GM18526 (cell line): ENCODE data around the gene ORC5.

Experiments
- POLR2A ChIP-seq: IDR thresholded peaks from 3 replicates; pipeline ENCODE4 v1.6.1; 2011; ENCODE audit not compliant: insufficient read length; ENCODE audit errors: extremely low read depth

ORC5 gene

GRCh38 chr7:104150470-104150869 is 57.3 kb downstream of the ORC5 start:
- no peak for TF ChIP-seq POLR2A

DNA sequence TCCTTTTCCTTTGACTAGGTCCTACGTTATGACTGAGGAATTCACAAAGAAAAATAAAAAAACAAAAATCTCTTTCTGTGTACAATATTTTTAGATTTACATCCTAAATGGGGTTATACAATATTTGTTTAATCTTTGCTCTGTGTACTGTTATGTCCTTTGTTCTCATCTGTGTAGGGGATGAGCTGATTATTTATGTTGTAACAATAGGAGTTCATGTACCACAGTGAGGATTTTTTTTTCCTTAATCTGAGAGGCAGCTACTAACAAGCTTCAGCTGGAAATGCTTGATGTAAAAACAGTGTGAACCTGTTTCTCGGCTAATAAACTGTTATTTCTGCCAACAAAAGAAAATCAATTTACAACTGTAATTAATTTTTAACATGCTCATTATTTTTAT is 58.0 kb downstream of the ORC5 start:
- no peak for TF ChIP-seq POLR2A

DNA sequence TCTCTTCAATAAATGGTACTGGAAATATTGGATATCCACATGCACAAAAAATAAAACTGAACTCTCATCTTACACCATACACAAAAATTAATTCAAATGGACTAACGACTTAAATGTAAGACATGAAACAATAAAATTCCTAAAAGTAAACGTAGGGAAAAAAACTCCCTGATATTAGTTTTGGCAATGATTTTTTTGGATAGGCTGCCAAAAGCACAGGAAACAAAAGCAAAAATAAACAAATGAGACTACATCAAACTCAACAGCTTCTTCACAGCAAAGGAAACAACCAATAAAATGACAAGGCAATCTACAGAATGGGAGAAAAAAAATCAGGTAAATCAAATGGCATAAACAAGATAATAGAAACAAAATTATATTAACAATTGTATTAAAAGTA is 65.7 kb downstream of the ORC5 start:
- no peak for TF ChIP-seq POLR2A

DNA sequence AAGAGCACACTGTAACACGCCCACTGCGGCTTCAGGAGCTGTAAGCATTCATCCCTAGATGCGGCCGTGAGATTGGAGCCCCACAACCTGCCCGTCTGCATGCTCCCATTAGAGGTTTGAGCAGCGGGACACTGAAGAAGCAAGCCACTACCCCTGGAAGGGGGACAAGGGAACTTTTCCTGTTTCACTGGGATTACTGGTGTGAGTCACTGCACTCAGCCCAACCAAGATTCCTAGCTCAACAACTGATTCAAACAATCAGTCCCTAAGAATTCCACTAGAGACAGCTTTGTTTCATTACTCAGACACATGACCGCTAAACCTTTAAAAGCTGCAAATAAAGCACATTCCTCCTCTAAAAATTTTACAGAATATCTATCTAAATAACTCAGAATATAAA is 69.8 kb downstream of the ORC5 start:
- TF ChIP-seq POLR2A, result no peak

GRCh38 chr7:104137511-104137910 is 70.3 kb downstream of the ORC5 start:
- TF ChIP-seq POLR2A, result no peak

- TF ChIP-seq POLR2A, result no peak
Observed at GRCh38 chr7:104136981-104137380, 70.8 kb downstream of the ORC5 start.

- no peak for TF ChIP-seq POLR2A
Observed at GRCh38 chr7:104136561-104136960, 71.3 kb downstream of the ORC5 start.

GRCh38 chr7:104135760-104136558 is 71.9 kb downstream of the ORC5 start:
- TF ChIP-seq POLR2A, result no peak

DNA sequence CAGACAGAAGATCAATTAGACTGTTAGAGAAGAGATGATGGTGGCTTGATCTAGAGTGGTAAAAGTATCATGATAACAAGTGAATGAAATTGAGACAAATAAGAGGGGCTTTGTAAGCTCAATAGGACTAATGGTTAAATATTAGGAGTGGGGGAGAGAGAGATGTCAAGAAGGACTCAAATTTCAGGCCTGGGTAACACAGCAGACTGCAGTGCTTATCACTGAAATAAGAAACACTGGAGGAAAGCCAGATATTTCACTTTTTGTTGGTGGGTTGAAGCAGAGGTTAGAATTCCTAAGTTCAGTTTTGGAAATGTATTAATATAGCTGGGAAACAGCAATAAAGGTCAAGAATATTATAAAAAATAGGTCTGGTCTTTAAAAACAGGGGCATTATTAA is 74.6 kb downstream of the ORC5 start:
- no peak for TF ChIP-seq POLR2A

DNA sequence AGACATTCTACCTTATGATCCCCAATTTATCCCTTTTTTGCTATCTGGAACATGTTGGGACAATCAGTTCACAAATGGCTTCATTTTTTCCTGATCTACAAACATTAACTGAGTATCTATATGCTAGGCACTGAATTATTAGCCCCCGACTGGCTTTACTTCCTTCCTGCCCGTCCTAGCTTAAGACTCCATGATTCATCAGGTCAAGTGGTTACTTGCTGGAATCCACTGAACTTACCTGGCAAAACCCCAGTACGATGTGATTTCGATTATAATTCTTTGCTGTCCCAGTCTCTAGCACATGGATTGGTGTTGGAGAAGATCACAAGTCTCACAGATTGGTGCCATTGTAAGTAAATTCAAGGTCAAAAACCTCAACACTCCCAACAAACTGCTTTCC is 77.1 kb downstream of the ORC5 start:
- no peak for TF ChIP-seq POLR2A

GRCh38 chr7:104127204-104127603 is 80.6 kb downstream of the ORC5 start:
- no peak for TF ChIP-seq POLR2A

DNA sequence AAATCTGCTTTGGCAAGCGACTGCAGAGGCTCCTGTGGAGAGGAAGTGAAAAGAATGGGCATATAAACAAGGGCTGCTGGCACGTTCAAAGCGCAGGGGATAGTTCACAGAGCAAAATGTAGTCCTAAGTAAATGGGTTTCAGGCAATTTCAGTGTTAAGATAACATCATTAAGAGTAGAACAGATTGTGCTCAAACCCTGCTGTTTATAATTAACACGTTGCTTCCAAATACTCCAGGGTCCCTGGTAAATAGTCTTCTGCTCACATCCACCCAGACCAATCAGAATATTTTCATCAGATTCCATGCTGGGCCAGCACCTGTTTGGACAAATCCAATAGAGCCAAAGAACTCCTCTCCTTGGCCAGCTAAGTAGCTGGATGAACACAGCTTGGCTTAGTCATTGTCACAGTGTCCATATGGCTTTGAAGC is 81.4 kb downstream of the ORC5 start:
- TF ChIP-seq POLR2A, result no peak

DNA sequence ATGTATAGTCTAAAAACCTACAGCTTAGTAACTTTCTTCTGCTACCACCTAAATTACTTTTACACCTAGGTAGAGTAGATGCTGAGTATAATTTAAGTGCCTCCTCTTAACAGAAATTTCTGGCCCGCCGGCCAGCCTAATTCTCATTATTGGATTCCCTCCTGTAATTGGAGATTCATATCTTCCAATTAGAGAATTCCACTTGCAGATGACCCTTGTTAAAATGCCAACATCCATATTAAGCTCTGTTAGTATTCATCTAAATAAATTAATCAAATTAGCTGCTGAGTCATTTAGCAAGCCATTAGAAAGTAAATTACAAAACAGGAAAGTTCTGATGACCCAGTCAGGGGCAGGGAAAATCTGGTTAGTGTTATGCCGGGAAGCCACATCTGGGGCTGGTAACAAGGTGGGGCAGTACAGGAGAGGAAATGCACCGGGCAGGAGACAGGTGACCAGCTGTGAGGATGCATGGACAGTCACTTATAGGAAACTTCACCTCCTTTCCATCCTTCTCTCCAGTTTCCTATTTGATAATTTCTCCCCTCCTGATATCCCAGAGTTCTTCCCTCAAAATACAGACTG is 82.8 kb downstream of the ORC5 start:
- no peak for TF ChIP-seq POLR2A

DNA sequence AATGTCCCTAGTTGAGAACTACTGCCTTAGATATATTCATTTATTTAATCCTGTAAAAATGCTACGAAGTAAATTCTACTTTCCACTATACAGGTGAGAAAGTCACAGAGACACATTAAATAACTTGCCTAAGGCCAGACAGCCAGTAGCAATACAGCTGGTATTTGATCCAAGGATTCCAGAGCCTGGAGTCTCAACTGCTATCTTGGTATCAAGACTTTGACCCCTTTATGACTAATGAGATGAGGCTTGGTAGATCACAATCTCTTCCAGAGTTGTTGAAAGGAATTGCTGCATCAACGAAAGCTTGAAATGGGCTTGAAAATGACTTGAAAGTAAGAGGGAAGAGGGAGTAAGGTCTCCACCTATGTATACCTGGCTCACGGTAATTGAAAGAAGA is 83.3 kb downstream of the ORC5 start:
- TF ChIP-seq POLR2A, result no peak

DNA sequence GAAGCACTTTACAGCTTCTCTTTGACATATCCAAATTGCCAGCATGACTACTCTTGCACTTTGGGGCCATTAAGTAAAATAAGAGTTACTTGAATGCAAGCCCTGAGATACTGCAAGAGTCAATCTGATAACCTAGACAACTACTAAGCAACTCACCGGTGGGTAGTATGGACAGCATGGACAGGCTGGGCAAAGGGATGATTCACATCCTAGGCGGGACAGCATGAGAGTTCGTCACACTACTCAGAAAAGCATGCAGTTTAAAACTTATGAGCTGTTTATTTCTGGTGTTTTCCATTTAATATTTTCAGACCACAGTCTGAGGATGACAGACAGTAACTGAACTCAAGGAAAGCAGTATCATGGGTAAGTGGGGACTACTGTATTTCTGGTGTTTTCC is 84.0 kb downstream of the ORC5 start:
- TF ChIP-seq POLR2A, result no peak

GRCh38 chr7:104113788-104114187 is 94.0 kb downstream of the ORC5 start:
- no peak for TF ChIP-seq POLR2A

DNA sequence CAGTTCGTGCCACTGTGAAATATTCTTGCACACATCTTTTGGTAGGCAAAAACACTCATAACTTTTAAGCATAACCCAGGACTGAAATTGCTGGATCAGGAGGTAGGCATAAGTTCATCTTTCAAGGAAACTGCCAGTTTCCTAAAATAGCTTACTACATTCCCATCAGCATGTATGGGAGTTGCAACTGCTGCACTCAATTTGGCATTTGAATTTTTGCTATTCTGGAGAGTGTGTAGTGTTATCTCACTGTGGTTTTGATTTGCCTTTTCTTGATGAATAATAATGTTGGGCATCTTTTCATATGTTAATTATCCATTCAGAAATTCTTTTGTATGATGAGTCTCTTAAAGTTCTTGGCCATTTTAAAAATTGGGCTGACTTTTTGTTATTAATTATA is 95.2 kb downstream of the ORC5 start:
- TF ChIP-seq POLR2A, result no peak

DNA sequence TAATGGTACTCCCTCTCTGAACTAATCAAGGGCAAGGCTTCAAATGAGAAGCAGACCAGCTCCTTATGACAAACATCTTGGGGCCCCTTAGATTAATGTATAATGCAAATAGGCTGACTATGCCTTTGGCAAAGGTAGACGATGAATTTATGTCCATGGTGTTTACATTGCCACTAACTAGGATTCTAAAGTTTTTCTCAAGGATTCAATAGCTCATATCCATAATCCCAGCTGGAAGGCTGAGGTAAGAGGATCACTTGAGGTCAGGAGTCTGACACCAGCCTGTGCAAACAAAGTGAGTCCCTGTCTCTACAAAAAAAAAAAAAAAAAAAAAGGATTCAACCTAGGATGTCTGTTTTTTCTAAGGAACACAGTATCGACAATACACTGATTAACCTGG is 96.5 kb downstream of the ORC5 start:
- no peak for TF ChIP-seq POLR2A
